DLD1 (cell line): ENCODE data around the gene FCHSD1.
"Not testable (repeated sequence)": the region's sequence is repeated elsewhere in the genome, so short reads cannot be mapped to it uniquely, and the experiment has no call there.

ENCODE experiments used
- in situ Hi-C: cut with HindIII; loops from 2 replicates; pipeline ENCODE4 v1.10.0; 2017; ENCODE audit warnings: low sequenced_read_pairs

Gene FCHSD1

GRCh38 chr5:141618804-141619554 lies 32.2 kb downstream of the FCHSD1 start, which contains the start of gene DIAPH1:
Gene DIAPH1 (minus strand): TSS chr5:141619000. CDS start chr5:141618914, 86 bp downstream.
- in situ Hi-C loops, result no loop called here

DNA sequence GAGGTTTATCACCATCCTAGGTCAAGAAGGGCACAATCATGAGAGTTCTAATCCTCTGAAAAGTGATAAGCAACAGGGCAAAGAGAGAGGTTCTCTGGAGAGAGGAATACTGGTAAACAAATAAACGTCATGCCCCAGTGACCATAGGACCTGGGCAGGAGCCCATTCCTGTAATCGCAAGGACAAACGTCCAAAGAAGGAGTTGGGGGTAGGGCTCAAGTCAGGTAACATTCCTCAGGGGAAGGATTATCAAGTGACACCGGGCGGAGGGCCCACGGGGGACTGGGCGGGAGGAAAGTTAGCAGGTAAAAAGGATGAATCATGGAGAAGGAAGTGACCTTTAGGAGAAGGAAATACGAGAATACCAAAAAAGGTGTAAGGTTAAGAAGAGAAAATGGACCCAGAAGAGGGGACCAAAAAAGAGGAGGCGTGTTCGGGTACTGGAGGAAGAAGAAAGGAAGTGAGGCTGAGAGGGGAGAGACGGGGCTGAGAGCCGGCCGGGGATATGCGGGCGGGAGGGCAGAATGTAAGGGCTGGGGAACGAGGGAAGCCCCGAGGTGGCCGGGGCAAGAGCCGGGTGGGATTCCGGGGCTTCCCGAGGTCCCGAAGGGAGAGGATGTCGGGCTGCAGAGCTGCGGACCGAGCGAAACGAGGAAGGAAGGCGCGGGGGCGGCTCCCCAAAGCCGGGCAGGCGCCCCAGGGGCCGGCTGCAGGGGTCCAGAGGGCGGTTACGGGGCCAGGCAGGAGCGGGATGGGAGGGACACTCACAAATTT lies 33.0 kb downstream of the FCHSD1 start:
- in situ Hi-C loops, result no loop called here

DNA sequence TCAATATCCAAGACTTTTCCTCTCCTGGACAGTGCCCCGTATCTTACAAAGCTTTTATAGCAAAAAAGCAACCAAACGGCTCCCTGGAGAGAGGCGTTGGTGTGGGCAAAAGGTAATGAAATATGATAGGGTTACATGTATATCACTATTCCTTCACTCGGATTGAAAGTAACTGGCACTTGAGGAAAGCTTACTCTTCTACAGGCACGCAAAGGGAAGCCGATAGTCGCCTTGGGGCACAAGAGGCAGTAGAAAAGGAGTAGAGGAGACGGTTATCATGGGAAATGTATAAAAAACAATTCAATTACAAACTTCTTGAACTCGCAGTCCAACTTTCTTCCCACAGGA lies 33.6 kb downstream of the FCHSD1 start:
- in situ Hi-C loops, result no loop called here

GRCh38 chr5:141617128-141617527 lies 34.1 kb downstream of the FCHSD1 start:
- in situ Hi-C loops, result no loop called here

DNA sequence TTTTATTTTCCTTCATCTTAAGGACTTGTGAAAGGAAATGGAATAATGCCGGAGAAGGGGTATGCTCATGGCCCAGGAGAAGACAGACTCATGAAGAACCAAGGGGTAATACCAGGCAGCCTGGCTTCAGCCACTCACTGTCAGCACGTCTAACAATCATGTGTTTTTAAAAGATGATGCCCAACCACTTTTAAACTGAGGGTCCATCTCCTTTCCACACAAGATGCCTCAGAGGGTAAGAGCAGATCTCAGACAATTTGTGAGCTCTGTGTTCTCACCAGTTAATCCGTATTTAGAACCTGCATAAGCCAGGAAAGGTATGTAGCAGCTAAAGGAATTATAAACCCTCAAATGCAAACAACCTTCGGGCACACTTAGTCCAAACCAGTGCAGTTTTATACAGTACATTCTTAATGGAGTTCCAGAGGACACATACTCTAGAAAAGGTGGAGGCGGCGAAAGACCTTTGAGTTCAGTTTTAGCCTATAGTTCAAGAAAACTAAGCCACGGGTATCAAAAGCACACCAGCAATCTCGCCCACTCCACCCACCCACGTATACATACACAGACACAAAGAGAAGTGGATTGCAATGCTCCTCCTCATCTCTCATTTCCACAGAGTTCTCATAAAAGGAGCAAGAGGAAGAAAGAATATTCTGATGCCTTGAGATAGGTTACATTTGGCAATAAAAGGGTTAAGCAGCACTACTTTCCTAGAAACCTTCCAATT lies 35.1 kb downstream of the FCHSD1 start:
- in situ Hi-C loops, result no loop called here

GRCh38 chr5:141613344-141613743 lies 37.9 kb downstream of the FCHSD1 start:
- in situ Hi-C loops, result no loop called here

DNA sequence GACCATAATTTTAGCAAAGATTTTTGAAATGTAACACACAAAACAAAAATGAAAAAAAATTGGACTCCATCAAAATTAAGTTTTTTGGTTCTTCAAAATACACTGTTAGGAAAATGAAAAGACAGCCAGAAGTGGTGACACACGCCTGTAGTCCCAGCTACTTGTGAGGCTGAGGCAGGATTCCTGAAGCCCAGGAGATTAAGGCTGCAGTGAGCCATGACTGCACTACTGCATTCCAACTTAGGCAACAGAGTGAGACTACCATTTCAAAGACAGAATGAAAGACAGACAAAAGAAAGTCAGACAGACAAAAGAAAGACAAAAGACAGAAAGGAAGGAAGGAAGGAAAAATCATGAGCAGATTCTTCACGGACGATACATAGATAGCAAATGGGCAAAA lies 39.9 kb downstream of the FCHSD1 start:
- in situ Hi-C loops, result no loop called here

DNA sequence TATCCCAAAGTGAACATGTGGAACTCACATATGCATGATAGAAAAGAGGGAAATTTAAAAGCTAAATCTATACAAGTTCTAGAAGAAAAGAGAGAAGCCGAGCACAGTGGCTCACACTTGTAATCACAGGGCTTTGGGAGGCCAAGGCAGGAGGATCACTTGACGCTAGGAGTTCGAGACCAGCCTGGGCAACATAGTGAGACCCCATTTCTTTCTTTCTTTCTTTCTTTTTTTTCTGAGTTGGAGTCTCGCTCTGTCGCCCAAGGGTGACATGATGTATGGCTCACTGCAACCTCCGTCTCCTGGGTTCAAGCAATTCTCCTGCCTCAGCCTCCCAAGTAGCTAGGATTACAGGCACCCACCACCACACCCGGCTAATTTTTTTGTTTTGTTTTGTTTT lies 41.3 kb downstream of the FCHSD1 start:
- in situ Hi-C loops, result not testable (repeated sequence)

DNA sequence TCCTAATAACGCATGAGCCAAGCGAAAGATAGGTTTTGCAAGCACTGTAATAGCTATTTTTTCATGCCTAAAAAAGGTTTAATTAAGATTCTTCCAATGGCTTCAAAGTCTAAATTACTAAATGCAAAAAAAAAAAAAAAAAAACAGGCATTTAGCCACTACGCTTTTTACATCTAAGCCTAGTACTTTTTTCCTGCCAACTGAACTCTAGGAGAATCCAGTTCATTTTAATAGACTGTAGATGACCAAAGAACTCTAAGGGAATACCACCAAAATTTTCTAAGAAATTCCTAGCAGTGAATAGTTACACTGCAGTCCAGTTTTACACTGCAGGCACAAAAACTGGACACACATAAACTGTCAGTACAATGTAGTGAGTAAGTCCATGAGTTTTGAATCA lies 42.2 kb downstream of the FCHSD1 start:
- in situ Hi-C loops, result no loop called here

GRCh38 chr5:141608557-141608956 lies 42.7 kb downstream of the FCHSD1 start:
- in situ Hi-C loops, result no loop called here

DNA sequence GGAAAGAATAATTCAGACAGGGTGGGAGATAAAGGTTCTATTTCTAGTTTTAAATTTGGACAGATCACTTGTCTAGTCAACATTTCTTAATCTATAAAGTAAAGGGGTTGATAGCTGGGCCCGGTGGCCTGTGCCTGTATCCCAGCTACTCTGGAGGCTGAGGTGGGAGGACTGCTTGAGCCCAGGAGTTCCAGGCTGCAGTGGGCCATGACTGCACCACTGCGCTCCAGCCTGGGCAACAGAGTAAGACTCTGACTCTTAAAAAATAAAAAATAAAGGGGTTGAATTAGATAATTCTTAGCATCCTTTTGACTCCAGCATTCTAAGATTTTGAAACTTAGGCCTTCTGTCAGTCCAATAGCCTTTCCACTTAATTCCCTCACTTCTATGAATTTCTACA lies 43.2 kb downstream of the FCHSD1 start:
- in situ Hi-C loops, result no loop called here

- in situ Hi-C loops, result no loop called here
Observed at GRCh38 chr5:141605523-141606277, 45.5 kb downstream of the FCHSD1 start.

GRCh38 chr5:141603923-141604717 lies 47.1 kb downstream of the FCHSD1 start:
- in situ Hi-C loops, result no loop called here

- in situ Hi-C loops, result no loop called here
Observed at GRCh38 chr5:141602606-141603005, 48.6 kb downstream of the FCHSD1 start.

DNA sequence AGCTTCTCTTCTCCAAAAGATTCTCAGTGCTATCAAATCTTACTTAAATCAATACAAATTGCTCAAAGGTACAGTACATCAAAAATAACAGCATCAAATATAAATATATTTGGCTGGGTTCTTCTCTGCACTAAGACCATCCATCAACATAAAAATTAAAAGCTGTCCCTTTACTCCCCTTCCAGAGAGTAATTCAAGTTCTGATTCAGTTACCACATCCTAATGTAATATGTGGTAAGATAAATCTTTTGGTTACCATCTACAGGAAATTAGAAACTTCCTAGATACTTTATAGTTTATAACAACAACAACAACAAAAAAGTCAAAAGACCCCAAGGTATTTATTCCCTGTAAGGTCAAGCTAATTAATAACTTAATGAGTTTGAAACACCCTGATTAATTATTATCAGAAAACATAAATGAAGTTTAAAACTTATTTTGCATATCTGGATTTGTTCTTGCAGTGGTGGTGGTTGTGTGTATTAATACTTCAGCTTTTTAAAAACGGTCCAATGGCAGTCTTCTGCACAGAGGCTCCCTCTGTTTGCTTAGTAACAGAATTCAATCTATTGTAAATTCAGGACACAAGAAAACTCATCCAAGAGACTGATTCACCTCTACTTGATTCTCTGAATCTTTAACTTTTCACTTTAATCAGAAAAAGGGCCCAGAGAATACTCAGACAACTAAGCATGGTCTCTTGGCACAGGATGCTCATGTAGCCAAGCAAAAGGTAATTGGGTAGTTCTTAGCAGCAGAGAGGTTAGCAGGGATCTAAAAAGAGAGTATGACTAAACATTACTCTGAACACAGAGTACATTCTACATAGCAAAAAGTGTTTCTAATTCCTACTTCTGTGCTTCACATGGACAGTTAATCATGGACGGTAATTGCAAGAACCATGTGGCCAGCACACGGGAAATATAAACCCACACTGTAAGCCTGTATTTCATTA lies 52.5 kb downstream of the FCHSD1 start:
- in situ Hi-C loops, result no loop called here

- in situ Hi-C loops, result no loop called here
Observed at GRCh38 chr5:141597814-141598213, 53.4 kb downstream of the FCHSD1 start.

DNA sequence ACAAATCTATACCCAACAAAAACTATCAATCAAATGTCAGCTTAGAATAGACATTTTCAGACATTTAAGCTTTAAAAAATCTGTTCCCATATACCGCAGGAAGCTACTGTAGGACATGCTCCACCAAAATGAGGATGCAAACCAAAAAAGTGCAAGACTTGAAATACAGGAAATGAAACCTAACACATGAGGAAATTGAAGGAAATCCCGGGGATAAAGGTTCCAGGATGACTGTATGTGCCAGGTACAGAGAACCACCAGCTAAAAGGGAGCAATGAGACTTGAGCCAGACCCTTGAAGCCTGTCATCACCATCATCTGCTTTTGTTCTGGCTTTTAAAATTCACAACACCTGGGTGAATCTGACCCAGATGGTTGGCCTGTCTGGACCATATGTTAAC lies 53.8 kb downstream of the FCHSD1 start:
- in situ Hi-C loops, result no loop called here

- in situ Hi-C loops, result no loop called here
Observed at GRCh38 chr5:141596867-141597266, 54.4 kb downstream of the FCHSD1 start.

DNA sequence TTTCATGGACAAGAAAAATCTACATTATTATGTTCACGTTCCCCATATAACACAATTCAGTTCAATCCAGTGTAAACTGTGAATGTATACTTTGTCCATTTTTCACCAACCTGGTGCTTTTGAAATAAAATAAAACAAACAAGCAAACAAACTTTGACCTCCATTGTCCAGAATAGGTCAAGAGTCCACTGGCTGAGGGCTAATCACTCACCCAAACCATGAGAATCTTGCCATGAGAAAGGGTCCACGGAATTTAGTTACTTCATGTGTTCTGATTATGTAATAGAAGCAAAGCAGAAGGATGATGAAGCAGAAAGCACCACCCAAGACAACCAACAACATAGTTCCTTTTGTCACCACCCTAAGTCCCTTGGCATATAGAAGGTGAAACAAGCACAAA lies 61.1 kb downstream of the FCHSD1 start:
- in situ Hi-C loops, result no loop called here
